HG03378 (cell line): ENCODE measurements around the gene TMEM120B.
"Not testable (repeated sequence)": the region's sequence is repeated elsewhere in the genome, so short reads cannot be mapped to it uniquely, and the experiment has no call there.

Experiments used
- ATAC-seq: cut with Tn5 transposase; IDR thresholded peaks from one replicate; pipeline ENCODE4 v1.9.1; 2021; ENCODE audit warnings: mild to moderate bottlenecking, moderate library complexity; ENCODE audit not compliant: unreplicated experiment

TMEM120B gene

GRCh38 chr12:121741743-121742142 lies 29.2 kb downstream of the TMEM120B start:
- ATAC-seq, result no peak

- ATAC-seq, result not testable (repeated sequence)
These were observed 33.0 kb downstream of the TMEM120B start for GRCh38 chr12:121745545-121745944.

- ATAC-seq, result no peak
These were observed 35.6 kb downstream of the TMEM120B start for GRCh38 chr12:121748218-121748570.

GRCh38 chr12:121748571-121749265 lies 36.2 kb downstream of the TMEM120B start:
- no peak for ATAC-seq

- no peak for ATAC-seq
These were observed 36.7 kb downstream of the TMEM120B start for GRCh38 chr12:121749267-121749666.

GRCh38 chr12:121750507-121750955 lies 38.0 kb downstream of the TMEM120B start:
- ATAC-seq, result no peak

GRCh38 chr12:121751034-121751433 lies 38.5 kb downstream of the TMEM120B start:
- no peak for ATAC-seq

GRCh38 chr12:121751749-121752351 lies 39.3 kb downstream of the TMEM120B start:
- ATAC-seq, result no peak

- ATAC-seq, result no peak
These were observed 41.3 kb downstream of the TMEM120B start for GRCh38 chr12:121753844-121754264.

- ATAC-seq, result no peak
These were observed 42.3 kb downstream of the TMEM120B start for GRCh38 chr12:121754836-121755235.

- no peak for ATAC-seq
These were observed 43.0 kb downstream of the TMEM120B start for GRCh38 chr12:121755591-121755990.

- not testable (repeated sequence) for ATAC-seq
These were observed 46.0 kb downstream of the TMEM120B start for GRCh38 chr12:121758536-121758935.

GRCh38 chr12:121762269-121762668 lies 49.7 kb downstream of the TMEM120B start:
- no peak for ATAC-seq

- no peak for ATAC-seq
These were observed 52.3 kb downstream of the TMEM120B start for GRCh38 chr12:121764808-121765207.

GRCh38 chr12:121765573-121765972 lies 53.0 kb downstream of the TMEM120B start:
- no peak for ATAC-seq

- ATAC-seq, result no peak
These were observed 53.9 kb downstream of the TMEM120B start for GRCh38 chr12:121766290-121767039.

GRCh38 chr12:121767525-121768016 lies 55.0 kb downstream of the TMEM120B start:
- no peak for ATAC-seq

- no peak for ATAC-seq
These were observed 56.8 kb downstream of the TMEM120B start for GRCh38 chr12:121769297-121769830.

GRCh38 chr12:121769831-121770301 lies 57.3 kb downstream of the TMEM120B start:
- ATAC-seq, result no peak

- no peak for ATAC-seq
These were observed 57.8 kb downstream of the TMEM120B start for GRCh38 chr12:121770388-121770787.
